ENCODE measurements around the gene ELF1. TPM values are rescaled to one million over a fixed set of nuclear protein-coding genes. Genes with fewer than 3 reads are reported as not detected.

ELF1 gene
- total and polyA plus RNA-seq, 2 of the 4 experiments (the other 2 are of a cell fraction), result 25.4 to 27.6 TPM

DNA sequence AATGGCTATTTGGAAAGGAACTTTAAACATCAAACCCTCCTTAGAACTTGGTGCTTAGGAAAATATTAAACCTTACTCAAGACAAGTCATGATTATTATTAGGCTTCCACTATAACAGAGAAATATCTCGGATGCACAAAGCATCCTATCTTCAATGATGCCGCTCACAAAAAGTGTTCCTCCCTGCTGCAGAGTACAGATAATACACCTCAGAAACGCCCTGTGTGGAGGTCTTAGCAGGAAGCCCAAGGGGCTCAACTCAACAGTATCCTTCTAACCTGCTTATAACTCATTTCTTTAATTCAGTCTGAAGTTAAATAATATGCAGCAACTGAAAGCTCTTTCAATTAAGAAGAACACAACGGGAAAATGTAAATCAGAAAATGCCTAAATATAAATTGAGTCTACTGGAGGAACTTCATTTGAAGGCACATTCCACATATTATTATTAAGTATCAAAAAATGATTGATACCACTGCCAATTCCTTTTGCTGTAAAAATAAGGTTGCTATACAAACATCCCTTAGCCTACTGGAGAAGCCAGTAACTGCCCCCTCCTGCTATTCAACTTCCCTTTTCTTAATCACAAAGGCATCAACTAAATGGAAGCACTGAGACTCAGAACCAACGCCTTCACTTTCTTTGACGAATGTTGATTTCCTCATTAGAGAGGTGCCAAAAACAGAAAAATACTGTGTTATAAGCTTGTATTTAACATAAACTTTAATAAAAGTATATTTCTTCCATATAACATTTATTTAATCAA lies 12.0 kb downstream of the ELF1 start:
- Histone ChIP-seq H2BK120ac (ENCODE audit: low read depth, low read length) (no peak overlapping the region), H4K91ac (ENCODE audit: insufficient read depth, low read depth, low read length) (no peak overlapping the region), H3K9me1 (ENCODE audit: insufficient read depth, low read length) (peaks cover 8% of the 10 kb centered on the region), H2AK9ac (replicated peaks; ENCODE audit: low read depth, low read length, poor library complexity) (no peak overlapping the region), H3K18ac (ENCODE audit: low read depth, low read length) (no peak overlapping the region), H3K4me3 (ENCODE audit: insufficient read depth, low read depth, low read length) (no peak overlapping the region), H4K5ac (ENCODE audit: low read depth, low read length) (no peak overlapping the region), H3K9ac (ENCODE audit: low read depth, low read length) (no peak overlapping the region), H3K4me1 (ENCODE audit: control insufficient read depth, insufficient read depth, low read length) (peaks cover 4% of the 10 kb centered on the region), H3K27ac (ENCODE audit: insufficient read depth, low read length) (no peak overlapping the region), H2AFZ (replicated peaks; ENCODE audit: low read length, poor library complexity) (no peak overlapping the region), H3K27me3 (ENCODE audit: control insufficient read depth, insufficient read depth, low read length) (no peaks in the 10 kb centered on the region), H3K9me3 (ENCODE audit: control insufficient read depth, insufficient read depth, low read length) (no peaks in the 10 kb centered on the region), H2AK5ac (ENCODE audit: low read depth, low read length) (no peak overlapping the region), H3K4me2 (ENCODE audit: low read depth, low read length) (no peak overlapping the region), H3K14ac (replicated peaks; ENCODE audit: low read depth, low read length) (no peak overlapping the region), H3K4ac (ENCODE audit: low read depth, low read length) (no peak overlapping the region), H4K8ac (ENCODE audit: low read depth in 2 of 2, low read length in 2 of 2) (no peak overlapping the region), H2BK20ac (ENCODE audit: low read depth, low read length) (no peak overlapping the region), H3K79me1 (ENCODE audit: low read depth in 1 of 2, low read length in 2 of 2) (peaks cover 10 to 52% of the 10 kb centered on the region in 2 experiments), H2BK5ac (ENCODE audit: low read depth, low read length, poor library complexity, severe bottlenecking) (no peak overlapping the region), H4K20me1 (ENCODE audit: insufficient read depth, low read length) (peaks cover 53% of the 10 kb centered on the region), H3K23ac (ENCODE audit: low read depth, low read length) (no peak overlapping the region), H3K36me3 (ENCODE audit: control insufficient read depth, insufficient read depth, low read length) (no peaks in the 10 kb centered on the region), H3K56ac (ENCODE audit: extremely low read depth, insufficient read depth, low read length) (no peak overlapping the region), H2BK15ac (ENCODE audit: low read depth, low read length) (no peak overlapping the region; the same call in 2 of the 3 replicates)
- DNase-seq (no peak), ATAC-seq (ENCODE audit: low read depth) (no peak)
- intact Hi-C loops (cut with micrococcal nuclease), result no loop called here
- dilution Hi-C loops (cut with HindIII; ENCODE audit: low sequenced_read_pairs, unreplicated experiment), result no loop called here
- CTCF ChIA-PET, result no interaction called here
- POLR2A ChIA-PET (ENCODE audit: unreplicated experiment), result no interaction called here
- TF ChIP-seq CEBPB (IDR thresholded peaks at IDR 0.05; ENCODE audit: low read depth, low read length), result no peak
- no peak for TF ChIP-seq MAFK (IDR thresholded peaks at IDR 0.05; ENCODE audit: low read depth, low read length)
- TF ChIP-seq MXI1 (IDR thresholded peaks at IDR 0.05; ENCODE audit: borderline replicate concordance, low read depth, low read length), result no peak
- TF ChIP-seq FOS (IDR thresholded peaks at IDR 0.05; ENCODE audit: low read depth, low read length), result no peak
- TF ChIP-seq, protein P1, sequence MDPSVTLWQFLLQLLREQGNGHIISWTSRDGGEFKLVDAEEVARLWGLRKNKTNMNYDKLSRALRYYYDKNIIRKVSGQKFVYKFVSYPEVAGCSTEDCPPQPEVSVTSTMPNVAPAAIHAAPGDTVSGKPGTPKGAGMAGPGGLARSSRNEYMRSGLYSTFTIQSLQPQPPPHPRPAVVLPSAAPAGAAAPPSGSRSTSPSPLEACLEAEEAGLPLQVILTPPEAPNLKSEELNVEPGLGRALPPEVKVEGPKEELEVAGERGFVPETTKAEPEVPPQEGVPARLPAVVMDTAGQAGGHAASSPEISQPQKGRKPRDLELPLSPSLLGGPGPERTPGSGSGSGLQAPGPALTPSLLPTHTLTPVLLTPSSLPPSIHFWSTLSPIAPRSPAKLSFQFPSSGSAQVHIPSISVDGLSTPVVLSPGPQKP (IDR thresholded peaks at IDR 0.05; ENCODE audit: borderline replicate concordance, low read depth, low read length), result no peak
- TF ChIP-seq RCOR1 (IDR thresholded peaks at IDR 0.05; ENCODE audit: insufficient replicate concordance, low read length), result no peak
- no peak for TF ChIP-seq SMC3 (IDR thresholded peaks at IDR 0.05; ENCODE audit: low read depth, low read length)
- TF ChIP-seq BHLHE40 (IDR thresholded peaks at IDR 0.05; ENCODE audit: low read depth, low read length), result no peak
- no peak for TF ChIP-seq CHD1 (IDR thresholded peaks at IDR 0.05; ENCODE audit: low read depth, low read length)
- TF ChIP-seq NFE2L2 (IDR thresholded peaks at IDR 0.05; ENCODE audit: low read depth, low read length), result no peak
- TF ChIP-seq, protein P2, sequence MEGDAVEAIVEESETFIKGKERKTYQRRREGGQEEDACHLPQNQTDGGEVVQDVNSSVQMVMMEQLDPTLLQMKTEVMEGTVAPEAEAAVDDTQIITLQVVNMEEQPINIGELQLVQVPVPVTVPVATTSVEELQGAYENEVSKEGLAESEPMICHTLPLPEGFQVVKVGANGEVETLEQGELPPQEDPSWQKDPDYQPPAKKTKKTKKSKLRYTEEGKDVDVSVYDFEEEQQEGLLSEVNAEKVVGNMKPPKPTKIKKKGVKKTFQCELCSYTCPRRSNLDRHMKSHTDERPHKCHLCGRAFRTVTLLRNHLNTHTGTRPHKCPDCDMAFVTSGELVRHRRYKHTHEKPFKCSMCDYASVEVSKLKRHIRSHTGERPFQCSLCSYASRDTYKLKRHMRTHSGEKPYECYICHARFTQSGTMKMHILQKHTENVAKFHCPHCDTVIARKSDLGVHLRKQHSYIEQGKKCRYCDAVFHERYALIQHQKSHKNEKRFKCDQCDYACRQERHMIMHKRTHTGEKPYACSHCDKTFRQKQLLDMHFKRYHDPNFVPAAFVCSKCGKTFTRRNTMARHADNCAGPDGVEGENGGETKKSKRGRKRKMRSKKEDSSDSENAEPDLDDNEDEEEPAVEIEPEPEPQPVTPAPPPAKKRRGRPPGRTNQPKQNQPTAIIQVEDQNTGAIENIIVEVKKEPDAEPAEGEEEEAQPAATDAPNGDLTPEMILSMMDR (conservative IDR thresholded peaks at IDR 0.05; ENCODE audit: low read depth, low read length), result no peak
- no peak for TF ChIP-seq MAZ (IDR thresholded peaks at IDR 0.05; ENCODE audit: borderline replicate concordance, low read depth, low read length)
- TF ChIP-seq, protein P3, sequence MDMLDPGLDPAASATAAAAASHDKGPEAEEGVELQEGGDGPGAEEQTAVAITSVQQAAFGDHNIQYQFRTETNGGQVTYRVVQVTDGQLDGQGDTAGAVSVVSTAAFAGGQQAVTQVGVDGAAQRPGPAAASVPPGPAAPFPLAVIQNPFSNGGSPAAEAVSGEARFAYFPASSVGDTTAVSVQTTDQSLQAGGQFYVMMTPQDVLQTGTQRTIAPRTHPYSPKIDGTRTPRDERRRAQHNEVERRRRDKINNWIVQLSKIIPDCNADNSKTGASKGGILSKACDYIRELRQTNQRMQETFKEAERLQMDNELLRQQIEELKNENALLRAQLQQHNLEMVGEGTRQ (IDR thresholded peaks at IDR 0.05; ENCODE audit: low read depth, low read length), result no peak
- no peak for TF ChIP-seq RFX5 (IDR thresholded peaks at IDR 0.05; ENCODE audit: low read depth, low read length)
- TF ChIP-seq RAD21 (IDR thresholded peaks at IDR 0.05; ENCODE audit: low read length), result no peak
- TF ChIP-seq POLR2A (IDR thresholded peaks at IDR 0.05; ENCODE audit: low read depth, low read length), result no peak
- no CpG with 5 or more reads among the region's 6 CpGs for WGBS, 2 experiments (ENCODE audit: extremely low coverage in 2 of 2, insufficient read length in 1 of 2)
- in situ Hi-C loops (cut with MboI; ENCODE audit: low sequenced_read_pairs), result no loop called here
- BruUV-seq (replicated peaks), result no TSS peak
